GM12864 (cell line): ENCODE measurements around the gene TMEM62.
"Not testable (repeated sequence)": the region's sequence is repeated elsewhere in the genome, so short reads cannot be mapped to it uniquely, and the experiment has no call there.

Source experiments
- DNase-seq: peaks from one replicate; pipeline ENCODE4 v3.0.0-alpha.2; 2011; ENCODE audit warnings: low read depth
- H3K4me3 ChIP-seq: 2 replicates; pipeline ENCODE4 v1.5.1; 2011; ENCODE audit warnings: mild to moderate bottlenecking, low read depth, low read length, control low read depth
- TF ChIP-seq, protein P1 (sequence below): IDR thresholded peaks from 2 replicates; pipeline ENCODE4 v1.5.1; 2011; ENCODE audit warnings: low read depth, mild to moderate bottlenecking, moderate library complexity, low read length, control low read depth, inconsistent platforms; ENCODE audit errors: missing control alignments

The TMEM62 gene

DNA sequence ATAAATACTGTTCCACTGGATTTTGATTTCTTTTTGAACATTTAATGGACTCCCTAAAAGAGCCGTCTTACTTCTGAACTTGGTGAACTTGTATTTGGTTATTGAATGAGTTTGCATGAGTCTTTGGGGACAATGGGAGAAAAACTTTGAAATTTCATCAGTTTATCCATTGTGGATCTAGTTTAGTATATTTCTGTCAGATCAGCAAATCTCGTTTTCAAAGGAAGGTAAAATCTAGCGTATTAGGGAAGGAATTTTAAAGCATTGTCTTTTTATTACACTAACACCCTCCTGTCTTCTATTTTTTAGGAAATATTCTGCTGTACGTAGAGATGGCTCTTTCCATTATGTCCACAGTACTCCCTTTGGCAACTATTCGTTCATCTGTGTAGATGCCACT, 12.8 kb downstream of the TMEM62 start:
- no peak for DNase-seq
- no peak overlapping the region for H3K4me3 ChIP-seq
- TF ChIP-seq, protein P1, sequence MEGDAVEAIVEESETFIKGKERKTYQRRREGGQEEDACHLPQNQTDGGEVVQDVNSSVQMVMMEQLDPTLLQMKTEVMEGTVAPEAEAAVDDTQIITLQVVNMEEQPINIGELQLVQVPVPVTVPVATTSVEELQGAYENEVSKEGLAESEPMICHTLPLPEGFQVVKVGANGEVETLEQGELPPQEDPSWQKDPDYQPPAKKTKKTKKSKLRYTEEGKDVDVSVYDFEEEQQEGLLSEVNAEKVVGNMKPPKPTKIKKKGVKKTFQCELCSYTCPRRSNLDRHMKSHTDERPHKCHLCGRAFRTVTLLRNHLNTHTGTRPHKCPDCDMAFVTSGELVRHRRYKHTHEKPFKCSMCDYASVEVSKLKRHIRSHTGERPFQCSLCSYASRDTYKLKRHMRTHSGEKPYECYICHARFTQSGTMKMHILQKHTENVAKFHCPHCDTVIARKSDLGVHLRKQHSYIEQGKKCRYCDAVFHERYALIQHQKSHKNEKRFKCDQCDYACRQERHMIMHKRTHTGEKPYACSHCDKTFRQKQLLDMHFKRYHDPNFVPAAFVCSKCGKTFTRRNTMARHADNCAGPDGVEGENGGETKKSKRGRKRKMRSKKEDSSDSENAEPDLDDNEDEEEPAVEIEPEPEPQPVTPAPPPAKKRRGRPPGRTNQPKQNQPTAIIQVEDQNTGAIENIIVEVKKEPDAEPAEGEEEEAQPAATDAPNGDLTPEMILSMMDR, result no peak

DNA sequence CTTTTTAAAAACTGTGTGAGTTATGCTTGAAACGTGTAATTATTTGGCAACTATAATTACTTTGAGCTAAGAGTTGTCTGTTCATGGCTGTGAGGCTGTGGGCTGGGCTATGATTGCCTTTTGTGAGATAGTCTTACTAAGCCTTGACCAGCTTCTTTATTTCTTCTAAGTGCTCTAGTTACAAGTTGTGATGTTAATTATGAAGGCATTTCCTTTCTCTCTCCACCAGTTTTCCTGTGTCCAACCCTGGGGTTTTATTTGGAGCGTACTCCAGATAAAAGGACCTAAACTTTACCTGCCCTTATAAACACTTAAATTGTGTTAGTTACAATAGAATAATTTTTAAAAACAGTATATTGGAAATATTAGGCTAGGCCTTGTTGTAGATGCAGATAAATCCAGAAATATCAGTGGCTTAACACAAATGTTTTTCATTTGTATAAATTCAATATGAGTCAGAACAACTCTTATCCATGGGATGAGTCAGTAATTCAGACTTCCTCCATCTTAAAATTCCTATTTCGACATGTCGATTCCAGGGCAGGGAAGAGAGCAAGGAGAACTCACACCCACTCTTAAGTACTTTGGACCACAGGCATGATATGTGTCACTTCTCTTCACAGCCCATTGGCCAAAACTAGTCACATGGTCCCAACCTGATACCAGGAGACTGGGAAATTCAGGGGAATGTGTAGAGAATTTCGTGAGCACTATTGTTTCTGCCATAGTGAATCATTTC, 17.0 kb downstream of the TMEM62 start:
- no peak for DNase-seq
- TF ChIP-seq, protein P1, result no peak
- H3K4me3 ChIP-seq, result no peak overlapping the region

DNA sequence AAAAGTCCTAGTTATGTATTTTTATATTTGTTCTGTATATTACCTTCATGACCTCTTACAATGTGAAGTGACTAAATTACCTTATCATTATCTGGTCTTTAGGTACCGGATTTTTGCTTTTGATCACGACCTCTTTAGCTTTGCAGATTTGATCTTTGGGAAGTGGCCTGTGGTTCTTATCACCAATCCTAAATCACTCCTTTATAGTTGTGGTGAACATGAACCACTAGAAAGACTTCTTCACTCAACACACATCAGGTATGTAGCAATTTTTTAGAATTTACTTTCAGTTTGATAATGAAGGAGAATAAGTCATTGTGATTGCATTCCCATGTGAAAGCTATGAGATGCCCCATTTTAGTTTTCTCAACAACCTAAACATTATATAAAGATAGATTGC, 18.3 kb downstream of the TMEM62 start:
- no peak for DNase-seq
- no peak overlapping the region for H3K4me3 ChIP-seq
- TF ChIP-seq, protein P1, result no peak

DNA sequence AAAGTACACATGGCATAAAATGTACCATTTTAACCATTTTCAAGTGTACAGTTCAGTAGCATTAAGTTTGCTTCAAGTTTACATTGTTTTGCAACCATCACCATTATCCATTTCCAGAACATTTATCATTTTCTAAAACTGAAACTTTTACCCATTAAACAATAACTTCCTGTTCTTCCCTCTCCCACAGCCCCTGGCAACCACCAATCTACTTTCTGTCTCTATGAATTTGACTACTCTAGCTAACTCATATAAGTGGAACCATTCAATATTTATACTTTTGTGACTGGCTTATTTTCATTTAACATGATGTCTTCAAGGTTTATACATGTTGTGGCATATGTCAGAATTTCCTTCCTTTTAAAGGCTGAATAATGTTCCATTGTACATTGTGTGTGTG, 19.9 kb downstream of the TMEM62 start:
- H3K4me3 ChIP-seq, result no peak overlapping the region
- no peak for DNase-seq
- TF ChIP-seq, protein P1, result no peak

DNA sequence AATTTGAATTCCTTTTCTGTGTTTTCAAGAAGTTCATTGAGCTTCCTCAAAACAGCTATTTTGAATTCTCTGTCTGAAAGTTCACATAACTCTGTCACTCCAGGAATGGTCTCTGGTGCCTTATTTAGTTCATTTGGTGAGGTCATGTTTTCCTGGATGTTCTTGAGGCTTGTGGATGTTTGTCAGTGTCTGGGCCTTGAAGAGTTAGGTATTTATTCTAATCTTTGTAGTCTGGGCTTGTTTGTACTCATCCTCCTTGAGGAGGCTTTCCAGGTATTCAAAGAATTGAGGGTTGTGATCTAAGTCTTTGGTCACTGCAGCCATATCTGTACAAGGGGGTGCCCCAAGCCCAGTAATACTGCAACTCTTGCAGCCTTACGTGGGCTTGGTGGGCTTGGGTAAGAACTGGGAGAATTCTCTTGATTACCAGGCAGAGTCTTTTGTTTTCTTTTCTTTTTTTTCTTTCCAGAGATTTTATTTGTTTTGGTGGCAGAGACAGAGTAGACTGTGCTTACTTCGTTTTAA, 32.5 kb downstream of the TMEM62 start:
- TF ChIP-seq, protein P1, result no peak
- no peak for DNase-seq
- H3K4me3 ChIP-seq, result no peak overlapping the region

DNA sequence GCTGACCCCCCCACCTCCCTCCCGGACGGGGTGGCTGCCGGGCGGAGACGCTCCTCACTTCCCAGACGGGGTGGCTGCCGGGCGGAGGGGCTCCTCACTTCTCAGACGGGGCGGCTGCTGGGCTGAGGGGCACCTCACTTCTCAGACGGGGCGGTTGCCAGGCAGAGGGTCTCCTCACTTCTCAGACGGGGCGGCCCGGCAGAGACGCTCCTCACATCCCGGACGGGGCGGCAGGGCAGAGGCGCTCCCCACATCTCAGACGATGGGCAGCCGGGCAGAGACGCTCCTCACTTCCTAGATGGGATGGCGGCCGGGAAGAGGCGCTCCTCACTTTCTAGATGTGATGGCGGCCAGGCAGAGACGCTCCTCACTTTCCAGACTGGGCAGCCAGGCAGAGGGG, 33.9 kb downstream of the TMEM62 start:
- not testable (repeated sequence) for H3K4me3 ChIP-seq, DNase-seq

DNA sequence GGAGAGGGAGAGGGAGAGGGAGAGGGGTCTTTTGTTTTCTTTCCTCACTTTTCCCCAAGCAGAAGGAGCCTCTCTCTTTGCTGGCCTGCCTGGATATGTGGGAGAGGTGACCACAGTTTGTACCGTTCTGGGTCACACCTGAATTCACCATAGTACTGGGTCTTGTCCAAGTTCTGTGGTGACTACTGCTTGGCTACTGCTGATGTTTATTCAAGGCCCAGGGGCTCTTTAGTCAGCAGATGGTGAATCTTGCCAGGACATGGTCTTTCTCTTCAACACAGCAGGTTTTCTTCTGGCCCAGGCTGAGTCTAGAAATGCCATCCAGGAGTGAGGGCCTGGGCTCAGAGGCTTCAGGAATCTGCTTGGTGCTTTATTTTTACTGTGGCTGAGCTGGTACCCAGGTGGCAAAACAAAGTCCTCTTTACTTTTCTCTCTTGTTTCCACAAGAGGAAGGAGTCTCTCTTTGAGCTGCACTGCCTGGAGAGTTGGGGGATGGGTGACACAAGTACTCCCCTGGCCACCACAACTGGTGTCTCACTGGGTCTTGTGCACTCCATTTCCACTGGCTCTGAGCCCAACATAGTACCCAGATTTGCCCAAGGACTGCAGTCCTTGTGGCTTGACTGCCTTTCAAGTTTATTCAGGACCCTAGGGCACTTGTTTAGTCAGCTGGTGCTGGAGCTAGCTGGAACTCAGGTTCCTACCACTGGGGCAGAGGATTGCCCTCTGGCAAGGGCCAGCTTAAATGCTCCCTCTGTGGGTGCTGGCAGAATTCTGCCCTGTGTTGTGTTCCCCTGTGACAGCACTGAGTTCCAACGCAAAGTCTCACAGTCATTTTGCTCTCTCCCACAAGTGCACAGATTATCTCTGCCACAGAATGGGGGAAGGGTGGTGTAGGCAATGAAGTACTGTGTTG, 35.1 kb downstream of the TMEM62 start:
- TF ChIP-seq, protein P1, result no peak
- H3K4me3 ChIP-seq, result no peak overlapping the region
- DNase-seq, result no peak
